K562 (cell line): ENCODE data around the gene ATP2B1. TPM values are rescaled to one million over a fixed set of nuclear protein-coding genes. Genes with fewer than 3 reads are reported as not detected.

Source experiments
- CHAMP1 ChIP-seq: fragments of 450-650 bp; IDR thresholded peaks from 2 replicates; pipeline ENCODE4 v1.6.1; 2016; ENCODE audit warnings: mild to moderate bottlenecking
- CHD7 ChIP-seq: fragments of 200-600 bp; sonication (generic); IDR thresholded peaks from one replicate; pipeline ENCODE4 v1.6.1; 2012; ENCODE audit warnings: mild to moderate bottlenecking, low read depth, low read length, inconsistent platforms
- CXXC5 ChIP-seq: fragments of 250-450 bp; sonication (Bioruptor Pico); IDR thresholded peaks from 2 replicates; pipeline ENCODE4 v1.8.0; 2022; ENCODE audit warnings: inconsistent platforms, mild to moderate bottlenecking, moderate library complexity
- POLR2H ChIP-seq: IDR thresholded peaks from 2 replicates; pipeline ENCODE4 v1.6.1; 2016; ENCODE audit warnings: missing genetic modification characterization, low read depth, mild to moderate bottlenecking, control low read depth, missing compliant biosample characterization, moderate library complexity
- RAD51 ChIP-seq: fragments of 450-650 bp; IDR thresholded peaks from 2 replicates; pipeline ENCODE4 v1.7.1; 2016; ENCODE audit warnings: low read depth, mild to moderate bottlenecking, borderline replicate concordance
- SMAD3 ChIP-seq: fragments of 450-650 bp; formaldehyde crosslinking; conservative IDR thresholded peaks from 2 replicates; pipeline ENCODE4 v1.4.0; 2020; ENCODE audit warnings: mild to moderate bottlenecking
- XRCC5 ChIP-seq: fragments of 200-400 bp; formaldehyde crosslinking; IDR thresholded peaks from 2 replicates; pipeline ENCODE4 v1.6.1; 2017; ENCODE audit warnings: low read depth, mild to moderate bottlenecking, low read length
- YY1 ChIP-seq, 3 experiments: IDR thresholded peaks; 2 replicates each; pipeline ENCODE4 v1.6.1; 2011; ENCODE audit warnings: low read length in 2 of 3, mild to moderate bottlenecking in 2 of 3, moderate library complexity in 2 of 3, borderline replicate concordance in 1 of 3, control low read depth in 1 of 3, low read depth in 1 of 3; ENCODE audit not compliant: insufficient read depth in 3 of 3, insufficient replicate concordance in 2 of 3, control insufficient read depth in 1 of 3, insufficient read length in 1 of 3; ENCODE audit errors: extremely low read depth in 1 of 3
- ZNF174 ChIP-seq: fragments of 250-450 bp; sonication (Bioruptor Pico); IDR thresholded peaks from 2 replicates; pipeline ENCODE4 v1.4.0; 2020; ENCODE audit warnings: mild to moderate bottlenecking
- ZNF24 ChIP-seq: fragments of 450-650 bp; IDR thresholded peaks from 2 replicates; pipeline ENCODE4 v1.6.1; 2016
- ZNF584 ChIP-seq: fragments of 200-800 bp; sonication (Bioruptor generic); IDR thresholded peaks from 2 replicates; pipeline ENCODE4 v1.6.1; 2016; ENCODE audit warnings: low read depth, mild to moderate bottlenecking, missing genetic modification characterization, missing compliant biosample characterization
- ZNF589 ChIP-seq: fragments of 200-800 bp; sonication (Bioruptor generic); IDR thresholded peaks from 2 replicates; pipeline ENCODE4 v1.6.1; 2016; ENCODE audit warnings: low read depth, missing genetic modification characterization, missing compliant biosample characterization
- ZNF830 ChIP-seq: fragments of 250-450 bp; sonication (Bioruptor Pico); IDR thresholded peaks from 2 replicates; pipeline ENCODE4 v1.5.0; 2021; ENCODE audit warnings: mild to moderate bottlenecking
- polyA plus RNA-seq, 8 experiments: library from polyadenylated mRNA; depleted of rRNA in 4 of 8; stranded (reverse) in 5 of 8; unstranded in 3 of 8; fragments of >200 nt; fragmentation: Nextera tagmentation in 2 of 8; fragmentation: Illumina TruSeq in 1 of 8; extraction: Ambion mirVana in 2 of 8; extraction: Trizol in 1 of 8; gene quantifications; 2 replicates each; pipeline versions ENCODE4 v1.2.1 to v1.2.3, GENCODE V29; 2011 to 2014; ENCODE audit warnings: inconsistent platforms in 1 of 8, missing spikeins in 1 of 8
- total RNA-seq, 7 experiments: library from RNA; depleted of rRNA in 6 of 7; stranded (reverse); fragments of >200 nt in 6 of 7; fragmentation: Illumina TruSeq in 2 of 7; extraction: Trizol in 2 of 7; gene quantifications; 2 replicates each; pipeline versions ENCODE4 v1.2.1 to v1.2.3, GENCODE V29; 2011 to 2021; ENCODE audit warnings: low replicate concordance in 1 of 7

ATP2B1 gene
- total and polyA plus RNA-seq, 9 of the 15 experiments (the other 6 are each of a cell fraction or from before 2014, with no cell fraction given) = 8.6 to 39.0 (median 27.8) TPM

- no peak for TF ChIP-seq CHAMP1
- TF ChIP-seq POLR2H (tag) = peak; percentile 74
- TF ChIP-seq CHD7 = no peak
- no peak for TF ChIP-seq YY1 (IDR thresholded peaks at IDR 0.05; ENCODE audit: borderline replicate concordance in 1 of 3, control insufficient read depth in 1 of 3, extremely low read depth in 1 of 3, insufficient read depth in 3 of 3, insufficient read length in 1 of 3, insufficient replicate concordance in 2 of 3, low read depth in 1 of 3, low read length in 2 of 3)
- peak; percentile 87; the same call in 1 of the 2 replicates for TF ChIP-seq ZNF584 (CRISPR knock-in tag)
- TF ChIP-seq ZNF24 = peak; percentile 78; the same call in 1 of the 2 replicates
- no peak for TF ChIP-seq SMAD3 (CRISPR knock-in tag)
- peak; percentile 75 for TF ChIP-seq RAD51
- no peak for TF ChIP-seq ZNF174
- peak; percentile 90 for TF ChIP-seq ZNF589
- TF ChIP-seq ZNF830 = no peak
- TF ChIP-seq CXXC5 (CRISPR knock-in tag) = peak; percentile 68
- TF ChIP-seq XRCC5 = no peak
Measured at GRCh38 chr12:89709157-89709994, 738 bp upstream of the ATP2B1 start (continued).
